NK-92 (cell line): Measurements from ENCODE around the gene CPNE9.

Source experiments
- DNase-seq: peaks from one replicate; lab custom pipeline; 2025; ENCODE audit not compliant: unreplicated experiment; lab: John Stamatoyannopoulos, UW

Gene CPNE9

GRCh38 chr3:9715136-9715535, 11.5 kb downstream of the CPNE9 start:
- no peak for DNase-seq

GRCh38 chr3:9715764-9716437, 12.3 kb downstream of the CPNE9 start:
- DNase-seq: no peak

- no peak for DNase-seq
Observed at GRCh38 chr3:9716801-9717555, 13.3 kb downstream of the CPNE9 start.

- no peak for DNase-seq
Observed at GRCh38 chr3:9717563-9717962, 13.9 kb downstream of the CPNE9 start.

DNA sequence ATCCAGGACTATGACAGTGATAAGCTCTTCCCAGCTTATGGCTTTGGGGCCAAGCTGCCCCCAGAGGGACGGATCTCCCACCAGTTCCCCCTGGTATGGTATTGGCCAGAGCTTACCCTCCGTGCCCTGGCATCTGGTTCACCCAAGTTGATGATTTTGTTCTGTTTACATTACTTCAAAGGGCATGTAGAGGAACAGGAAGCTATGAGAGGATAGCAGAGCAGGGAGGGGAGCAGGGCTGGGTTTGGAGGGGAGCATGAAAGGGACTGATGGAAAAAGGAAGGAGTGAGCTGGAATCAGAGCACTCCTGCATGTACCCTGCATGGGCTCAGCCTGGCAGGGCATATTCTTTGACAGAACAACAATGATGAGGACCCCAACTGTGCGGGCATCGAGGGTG, 14.5 kb downstream of the CPNE9 start:
- DNase-seq: no peak

GRCh38 chr3:9721015-9721699, 17.5 kb downstream of the CPNE9 start:
- DNase-seq: no peak

DNA sequence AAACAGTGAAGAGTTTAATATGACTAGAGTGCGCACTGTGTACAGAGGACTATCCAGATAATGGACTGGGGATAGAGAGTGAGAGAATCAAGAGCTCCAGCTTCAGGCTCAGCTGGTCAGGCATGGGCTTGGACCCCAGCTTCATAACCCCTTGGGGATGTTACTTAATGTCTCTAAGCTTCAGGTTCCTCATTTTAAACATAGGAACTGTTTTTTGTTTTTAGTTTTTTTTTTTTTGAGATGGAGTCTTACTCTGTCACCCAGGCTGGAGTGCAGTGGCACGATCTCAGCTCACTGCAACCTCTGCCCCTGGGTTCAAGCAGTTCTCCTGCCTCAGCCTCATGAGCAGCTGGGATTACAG, 18.0 kb downstream of the CPNE9 start:
- DNase-seq: no peak

DNA sequence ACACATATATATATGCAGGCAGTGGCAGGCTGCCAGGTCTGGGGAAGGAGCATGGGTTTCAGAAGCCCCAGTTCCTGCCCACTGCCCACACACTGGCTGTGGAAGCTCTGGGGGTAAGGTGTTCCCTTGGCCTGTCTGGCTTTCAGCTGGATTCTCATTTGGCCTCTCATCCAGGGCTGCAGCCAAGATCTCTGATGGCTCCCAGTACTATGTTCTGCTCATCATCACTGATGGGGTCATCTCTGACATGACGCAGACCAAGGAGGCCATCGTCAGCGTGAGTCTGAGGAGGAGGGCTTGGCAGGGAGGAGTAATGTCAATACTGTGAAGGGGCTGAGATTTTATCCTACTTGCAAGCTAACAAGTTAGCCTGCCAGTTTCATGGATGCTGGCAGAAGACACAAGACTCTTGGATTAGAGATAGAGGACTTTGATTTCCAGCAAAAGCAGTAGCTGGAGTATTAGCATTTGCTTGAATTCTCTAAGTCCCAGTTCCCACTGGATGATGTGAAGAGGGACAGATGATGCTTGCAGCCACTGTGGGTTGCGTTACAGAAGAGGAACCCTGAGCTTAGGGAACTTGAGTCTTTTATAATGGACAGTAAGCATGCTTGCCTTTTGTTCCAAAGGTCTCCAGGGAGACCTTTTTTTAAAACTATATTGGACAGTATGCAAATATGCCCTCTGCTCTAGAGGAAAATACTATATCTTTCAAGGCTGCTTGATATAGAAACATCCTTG, 22.3 kb downstream of the CPNE9 start:
- no peak for DNase-seq

DNA sequence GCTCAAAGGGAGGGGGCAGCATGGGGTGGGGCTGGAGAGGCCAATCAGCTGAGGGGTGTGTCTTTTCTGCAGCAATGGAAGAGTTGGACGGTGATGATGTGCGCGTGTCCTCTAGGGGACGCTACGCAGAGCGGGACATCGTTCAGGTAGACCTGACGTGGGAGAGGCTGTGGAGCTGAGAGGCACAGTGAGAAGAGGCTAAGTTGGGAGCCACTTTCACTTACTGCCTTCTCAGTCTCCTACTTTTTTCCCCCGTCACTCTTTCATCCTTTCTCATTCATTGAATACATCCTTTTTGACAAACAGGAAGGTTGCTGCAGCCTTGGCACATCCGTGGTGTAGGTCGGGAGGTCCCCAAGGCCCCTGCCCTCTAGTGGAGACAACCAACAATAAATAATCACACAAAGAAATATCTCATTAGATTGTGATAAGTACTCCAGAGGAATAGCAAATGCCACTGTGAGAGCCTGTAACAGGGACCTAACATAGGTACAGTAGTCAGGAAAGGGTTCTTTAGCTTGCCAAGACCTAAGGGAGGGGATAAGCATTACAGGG, 23.5 kb downstream of the CPNE9 start:
- no peak for DNase-seq

DNA sequence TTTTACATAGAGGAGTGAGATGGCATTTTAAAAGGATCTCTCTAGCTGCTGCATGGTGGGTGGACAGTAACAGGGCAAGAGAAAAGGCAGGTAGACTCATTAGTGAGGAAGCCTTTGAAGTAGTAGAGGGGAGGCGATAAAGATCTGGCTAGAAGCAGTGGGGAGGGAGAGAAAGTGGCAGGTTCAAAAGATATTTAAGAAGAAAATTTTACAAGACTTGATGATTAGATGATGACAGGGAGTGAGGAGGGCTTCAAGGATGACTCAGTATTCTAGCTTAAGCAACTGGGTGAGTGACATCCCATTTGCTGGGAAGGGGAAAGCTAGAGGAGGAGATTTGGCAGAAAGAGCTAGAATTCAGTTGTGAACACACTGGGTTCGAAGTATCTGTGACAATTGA, 24.1 kb downstream of the CPNE9 start:
- no peak for DNase-seq

GRCh38 chr3:9729419-9729818, 25.8 kb downstream of the CPNE9 start:
- DNase-seq: no peak

- DNase-seq: no peak
Observed at GRCh38 chr3:9730657-9731205, 27.1 kb downstream of the CPNE9 start.

GRCh38 chr3:9731206-9732079, 27.8 kb downstream of the CPNE9 start, which contains the start of gene BRPF1:
BRPF1 (plus strand) TSS chr3:9731735; CDS start chr3:9734141, 2,406 bp downstream.
- DNase-seq: peak; percentile 97

- no peak for DNase-seq
Observed at GRCh38 chr3:9732080-9732739, 28.6 kb downstream of the CPNE9 start.

DNA sequence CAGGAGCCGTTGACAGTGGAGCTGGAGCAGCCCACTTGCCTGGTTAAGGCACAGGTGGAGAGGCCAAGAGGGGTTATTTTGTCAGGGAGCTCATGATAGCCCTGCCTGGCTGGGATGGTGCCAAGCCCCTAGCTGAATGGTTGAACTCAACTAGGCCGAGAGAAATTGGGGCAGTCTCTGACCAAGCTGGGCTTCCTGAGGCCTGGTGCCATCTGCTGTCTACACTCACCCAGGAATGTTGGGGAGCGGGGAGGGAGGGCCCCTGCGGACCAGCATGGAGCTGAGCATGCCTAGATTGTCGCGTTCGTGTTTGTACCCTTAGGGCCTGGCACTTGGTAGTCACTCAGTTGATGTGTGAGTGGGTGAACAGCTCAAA, 29.1 kb downstream of the CPNE9 start:
- DNase-seq: no peak

DNA sequence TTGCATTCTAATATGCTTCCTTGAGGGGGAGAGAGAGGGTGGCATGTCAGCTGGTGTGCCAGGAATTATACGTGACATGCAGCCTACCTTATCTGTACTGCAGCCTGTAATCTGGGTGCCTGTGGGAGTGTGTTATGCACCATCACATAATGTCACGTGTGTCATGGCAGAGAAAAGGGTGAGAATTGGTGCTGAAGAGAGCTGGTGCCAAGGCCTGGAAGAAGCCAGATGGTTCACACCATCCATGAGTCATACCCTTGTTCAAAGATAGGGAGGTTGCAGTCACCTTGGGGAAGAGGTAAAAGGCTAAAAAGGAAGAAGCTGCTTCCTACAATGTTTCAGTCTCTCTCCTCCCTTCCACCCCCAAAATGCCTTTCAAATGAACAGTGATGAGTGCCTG, 33.2 kb downstream of the CPNE9 start:
- no peak for DNase-seq

DNA sequence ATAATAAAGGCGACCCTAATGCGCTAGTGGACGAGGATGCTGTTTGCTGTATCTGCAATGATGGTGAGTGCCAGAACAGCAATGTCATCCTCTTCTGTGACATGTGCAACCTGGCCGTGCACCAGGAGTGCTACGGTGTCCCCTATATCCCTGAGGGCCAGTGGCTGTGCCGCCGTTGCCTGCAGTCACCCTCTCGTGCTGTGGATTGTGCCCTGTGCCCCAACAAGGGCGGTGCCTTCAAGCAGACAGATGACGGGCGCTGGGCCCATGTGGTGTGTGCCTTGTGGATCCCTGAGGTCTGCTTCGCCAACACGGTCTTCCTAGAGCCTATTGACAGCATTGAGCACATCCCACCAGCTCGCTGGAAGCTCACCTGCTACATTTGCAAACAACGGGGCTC, 35.5 kb downstream of the CPNE9 start:
- no peak for DNase-seq

DNA sequence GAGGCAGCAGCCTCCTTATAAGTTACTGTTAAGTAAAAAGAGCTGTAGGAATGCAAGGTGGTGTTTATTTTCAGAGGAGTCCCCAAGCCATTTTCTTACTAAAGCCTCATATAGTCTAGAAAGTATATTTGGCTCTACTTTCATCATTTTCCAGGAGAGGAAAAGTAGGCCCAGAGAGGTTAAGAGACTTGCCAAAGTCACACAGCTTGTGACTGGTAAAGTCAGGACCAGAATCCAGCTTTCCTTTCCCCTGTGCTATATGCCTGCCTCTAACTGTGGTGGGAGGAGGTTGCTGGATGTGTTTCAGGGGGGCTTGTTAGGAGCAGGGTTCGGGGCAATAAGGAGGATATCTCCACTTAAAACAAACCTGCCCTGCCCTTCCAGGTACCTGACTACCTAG, 38.9 kb downstream of the CPNE9 start:
- no peak for DNase-seq

DNA sequence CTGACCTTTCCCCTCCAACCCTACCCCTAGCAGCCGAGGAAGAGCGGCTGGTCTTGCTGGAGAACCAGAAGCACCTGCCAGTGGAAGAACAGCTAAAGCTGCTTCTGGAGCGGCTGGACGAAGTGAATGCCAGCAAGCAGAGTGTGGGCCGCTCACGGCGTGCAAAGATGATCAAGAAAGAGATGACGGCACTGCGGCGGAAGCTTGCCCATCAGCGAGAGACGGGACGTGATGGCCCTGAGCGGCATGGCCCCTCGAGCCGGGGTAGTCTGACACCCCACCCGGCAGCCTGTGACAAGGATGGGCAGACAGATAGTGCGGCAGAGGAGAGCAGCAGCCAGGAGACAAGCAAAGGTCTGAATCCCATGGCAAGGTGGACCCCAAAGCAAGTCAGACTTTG, 39.9 kb downstream of the CPNE9 start:
- no peak for DNase-seq
